OCI-LY1 (cell line): Measurements from ENCODE around the gene CSGALNACT2.

ENCODE experiments used
- EZH2 ChIP-seq: fragments of 200-600 bp; sonication (generic), shearing (Covaris generic); IDR thresholded peaks from 2 replicates; pipeline ENCODE4 v1.8.0; 2017; ENCODE audit warnings: borderline replicate concordance, mixed run types, mild to moderate bottlenecking, antibody characterized with exemption, low read length, moderate library complexity, mixed read lengths
- TF ChIP-seq, protein P1 (sequence below): fragments of 200-600 bp; sonication (generic), shearing (Covaris generic); IDR thresholded peaks from 2 replicates; pipeline ENCODE4 v1.5.1; 2017; ENCODE audit warnings: mild to moderate bottlenecking, antibody characterized with exemption, low read length, moderate library complexity, mixed read lengths

DNA sequence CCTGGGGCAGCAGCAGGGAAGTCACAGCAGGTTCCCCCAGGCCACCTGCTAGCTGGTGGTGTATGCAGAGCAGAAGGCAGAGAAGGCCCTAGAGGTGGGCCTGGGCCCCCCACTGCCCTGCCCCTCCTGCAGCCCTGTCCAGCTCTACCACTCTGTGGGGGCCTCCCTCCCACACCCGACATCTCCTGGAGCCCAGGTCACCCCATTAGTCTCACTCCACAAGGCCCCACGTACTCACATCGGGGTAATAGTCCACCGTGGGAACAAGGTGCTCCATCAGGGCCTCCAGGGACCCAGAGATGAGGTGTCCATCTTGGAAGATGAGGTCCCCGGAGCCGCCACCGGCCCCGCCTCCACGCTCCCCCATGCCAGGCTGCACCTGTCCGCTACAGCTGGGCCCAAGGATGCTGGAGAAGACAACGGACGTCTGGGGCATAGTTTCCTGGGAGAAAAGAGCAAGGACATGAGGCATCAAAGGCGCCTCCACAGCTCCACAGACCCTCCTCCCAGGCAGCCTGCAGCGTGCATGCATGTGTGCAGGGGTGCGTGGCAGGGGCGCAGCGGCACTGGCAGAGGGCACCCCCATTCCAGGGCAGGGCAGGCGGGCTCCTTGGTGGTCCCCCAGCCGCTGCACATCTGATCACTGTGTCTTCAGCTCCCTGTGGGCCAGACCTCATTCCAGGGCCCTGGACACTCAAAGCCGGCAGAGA lies 67.6 kb downstream of the CSGALNACT2 start:
- TF ChIP-seq, protein P1, sequence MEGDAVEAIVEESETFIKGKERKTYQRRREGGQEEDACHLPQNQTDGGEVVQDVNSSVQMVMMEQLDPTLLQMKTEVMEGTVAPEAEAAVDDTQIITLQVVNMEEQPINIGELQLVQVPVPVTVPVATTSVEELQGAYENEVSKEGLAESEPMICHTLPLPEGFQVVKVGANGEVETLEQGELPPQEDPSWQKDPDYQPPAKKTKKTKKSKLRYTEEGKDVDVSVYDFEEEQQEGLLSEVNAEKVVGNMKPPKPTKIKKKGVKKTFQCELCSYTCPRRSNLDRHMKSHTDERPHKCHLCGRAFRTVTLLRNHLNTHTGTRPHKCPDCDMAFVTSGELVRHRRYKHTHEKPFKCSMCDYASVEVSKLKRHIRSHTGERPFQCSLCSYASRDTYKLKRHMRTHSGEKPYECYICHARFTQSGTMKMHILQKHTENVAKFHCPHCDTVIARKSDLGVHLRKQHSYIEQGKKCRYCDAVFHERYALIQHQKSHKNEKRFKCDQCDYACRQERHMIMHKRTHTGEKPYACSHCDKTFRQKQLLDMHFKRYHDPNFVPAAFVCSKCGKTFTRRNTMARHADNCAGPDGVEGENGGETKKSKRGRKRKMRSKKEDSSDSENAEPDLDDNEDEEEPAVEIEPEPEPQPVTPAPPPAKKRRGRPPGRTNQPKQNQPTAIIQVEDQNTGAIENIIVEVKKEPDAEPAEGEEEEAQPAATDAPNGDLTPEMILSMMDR, result no peak
- TF ChIP-seq EZH2, result no peak
